NCI-H748 (cell line): ENCODE data around the gene TBRG1.

Experiments
- DNase-seq: peaks from one replicate; lab custom pipeline; 2025; ENCODE audit not compliant: unreplicated experiment; lab: John Stamatoyannopoulos, UW

TBRG1 gene

DNA sequence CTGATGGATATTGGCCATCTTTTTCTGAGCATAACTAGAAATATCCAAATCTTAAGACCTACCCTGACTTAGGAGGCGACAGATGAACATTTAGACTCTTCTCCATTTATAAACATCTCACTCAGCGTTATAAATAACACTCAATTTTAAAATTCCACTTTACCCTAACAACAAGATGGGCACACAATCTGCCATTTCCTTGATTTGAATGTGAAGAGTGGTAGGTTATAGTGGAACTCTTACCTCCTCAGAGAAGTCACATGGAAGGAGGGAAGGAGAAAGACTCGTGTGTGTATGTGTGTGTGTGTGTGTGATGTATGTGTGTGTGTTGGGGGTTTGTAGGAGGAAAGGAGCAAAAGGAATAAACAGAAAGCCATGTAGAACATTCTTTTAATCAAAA lies 35.8 kb downstream of the TBRG1 start:
- DNase-seq, result no peak

DNA sequence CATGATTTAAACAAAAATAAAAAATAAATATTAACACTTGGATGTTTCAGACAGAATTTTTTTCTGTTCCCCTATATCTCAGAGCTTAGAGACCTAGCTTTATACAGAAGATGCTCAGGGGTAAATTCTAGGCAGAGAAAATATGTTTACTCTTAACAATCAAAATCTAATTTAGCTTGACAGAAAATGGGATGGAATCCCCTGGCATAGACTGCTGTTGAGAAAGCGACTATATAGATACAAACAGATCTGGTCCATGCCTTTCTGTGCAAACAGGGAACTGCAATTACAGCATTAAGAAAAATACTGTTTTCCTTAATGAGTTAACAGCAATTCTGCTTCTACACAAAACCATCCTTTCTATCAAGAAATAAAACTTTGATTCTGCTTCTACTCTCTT lies 36.3 kb downstream of the TBRG1 start:
- DNase-seq, result no peak

DNA sequence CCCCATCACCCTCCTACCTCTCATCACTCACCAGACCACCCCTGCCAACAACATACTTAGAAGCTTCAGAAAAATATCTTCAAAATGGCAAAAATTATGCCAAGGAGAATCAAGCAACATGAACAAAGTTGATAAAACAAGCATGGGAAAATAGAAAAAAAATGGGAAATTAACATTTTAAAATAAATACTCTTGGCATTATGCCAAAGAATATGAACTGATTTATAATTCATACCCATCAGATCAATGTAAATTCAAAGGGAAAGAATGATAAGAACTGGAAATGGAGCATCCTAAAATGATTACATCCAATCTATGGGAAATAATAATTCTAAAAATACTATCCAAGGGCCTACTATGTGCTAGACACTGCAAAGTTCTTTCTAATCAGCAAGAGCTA lies 38.9 kb downstream of the TBRG1 start:
- no peak for DNase-seq

DNA sequence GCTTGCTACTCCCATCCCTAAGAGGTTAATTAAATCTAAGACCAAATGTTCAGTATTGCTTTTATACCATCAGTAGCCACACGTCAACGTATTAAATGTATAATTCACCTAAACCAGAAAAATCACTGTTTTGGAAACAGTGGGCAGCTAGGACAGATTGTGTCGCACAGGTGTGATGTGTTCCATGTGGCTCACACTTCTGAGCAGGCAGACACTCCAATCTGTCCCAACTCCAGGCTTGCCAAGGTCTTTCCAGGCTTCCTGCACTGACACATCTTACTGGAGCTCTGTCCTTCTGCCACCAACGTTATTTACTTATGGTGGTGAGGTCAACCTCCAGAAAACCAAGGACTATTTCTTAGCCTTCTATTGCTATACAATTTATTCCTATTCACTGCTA lies 39.4 kb downstream of the TBRG1 start:
- no peak for DNase-seq

DNA sequence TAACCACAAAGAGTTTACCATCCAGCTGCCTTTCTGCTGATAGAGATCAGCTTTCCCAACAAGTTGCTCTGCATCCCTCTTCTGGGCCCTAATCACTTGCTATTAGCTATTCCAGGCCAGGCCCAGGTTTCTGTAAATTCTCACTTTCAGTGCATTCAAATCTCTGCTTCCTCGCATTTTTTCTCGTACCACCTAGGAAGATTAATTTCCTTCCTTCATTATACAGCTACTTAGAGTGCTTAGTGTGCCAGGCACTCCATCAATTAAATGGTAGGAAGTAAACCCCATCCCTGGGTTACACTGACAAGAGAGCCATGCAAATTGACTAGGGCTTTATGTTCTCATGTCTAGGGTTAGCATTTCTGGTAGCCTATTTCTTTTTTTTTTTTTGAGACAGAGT lies 41.2 kb downstream of the TBRG1 start:
- DNase-seq, result no peak

DNA sequence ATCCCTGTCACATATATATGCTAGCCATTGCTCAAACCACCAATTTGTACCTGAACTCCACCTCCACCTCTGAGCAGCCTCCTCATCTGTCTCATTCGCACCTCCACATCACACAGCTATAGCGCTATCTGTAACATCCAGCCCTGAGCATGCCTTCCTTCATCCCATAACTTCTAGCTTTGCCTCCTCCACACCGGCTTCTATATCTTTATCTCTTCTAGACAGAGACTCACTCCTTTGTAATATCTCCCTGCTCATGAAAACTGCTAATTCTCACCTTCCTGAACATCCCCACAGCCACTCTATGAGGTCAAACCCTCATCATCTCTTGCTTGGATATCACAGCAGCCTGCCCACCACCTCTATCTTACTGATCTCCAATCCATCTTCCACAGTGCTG lies 44.9 kb downstream of the TBRG1 start:
- no peak for DNase-seq

DNA sequence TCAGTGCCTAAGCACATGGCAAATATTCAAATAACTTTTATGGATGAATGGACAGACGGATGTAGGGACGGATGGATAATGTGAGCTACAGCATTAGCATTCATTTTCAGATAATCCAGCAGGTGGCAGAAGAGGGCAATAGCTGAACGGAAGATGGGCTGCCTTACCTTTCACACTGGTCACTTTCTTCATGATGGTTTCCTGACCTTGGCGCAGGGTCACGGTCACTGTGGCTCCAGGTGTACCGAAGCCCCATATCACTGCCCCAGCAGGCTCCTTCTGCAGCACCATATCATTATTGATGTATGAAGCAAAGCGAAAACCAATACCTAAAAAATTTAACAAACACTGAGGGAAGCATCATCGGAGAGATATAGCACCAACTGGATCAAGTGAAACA lies 46.5 kb downstream of the TBRG1 start:
- peak; percentile 40 for DNase-seq

DNA sequence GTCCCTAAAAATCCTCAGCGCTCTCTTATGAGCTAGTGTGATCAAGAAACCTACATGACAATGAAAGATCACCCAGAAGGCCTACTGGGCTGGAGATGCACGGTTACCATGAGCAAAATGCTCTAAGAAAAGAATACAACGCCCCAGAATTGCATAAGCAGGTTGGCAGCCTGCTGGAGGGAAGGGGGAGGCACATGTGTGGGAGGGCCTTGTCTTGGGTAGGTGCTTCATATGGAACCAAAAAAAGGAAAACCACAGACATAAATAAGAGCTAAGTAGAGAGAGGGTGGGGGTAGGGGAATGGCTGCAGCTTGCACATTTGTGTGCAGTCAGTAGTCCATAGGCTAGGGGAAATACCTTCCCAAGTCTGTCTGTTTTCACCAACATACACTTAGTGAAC lies 48.1 kb downstream of the TBRG1 start:
- DNase-seq, result no peak

DNA sequence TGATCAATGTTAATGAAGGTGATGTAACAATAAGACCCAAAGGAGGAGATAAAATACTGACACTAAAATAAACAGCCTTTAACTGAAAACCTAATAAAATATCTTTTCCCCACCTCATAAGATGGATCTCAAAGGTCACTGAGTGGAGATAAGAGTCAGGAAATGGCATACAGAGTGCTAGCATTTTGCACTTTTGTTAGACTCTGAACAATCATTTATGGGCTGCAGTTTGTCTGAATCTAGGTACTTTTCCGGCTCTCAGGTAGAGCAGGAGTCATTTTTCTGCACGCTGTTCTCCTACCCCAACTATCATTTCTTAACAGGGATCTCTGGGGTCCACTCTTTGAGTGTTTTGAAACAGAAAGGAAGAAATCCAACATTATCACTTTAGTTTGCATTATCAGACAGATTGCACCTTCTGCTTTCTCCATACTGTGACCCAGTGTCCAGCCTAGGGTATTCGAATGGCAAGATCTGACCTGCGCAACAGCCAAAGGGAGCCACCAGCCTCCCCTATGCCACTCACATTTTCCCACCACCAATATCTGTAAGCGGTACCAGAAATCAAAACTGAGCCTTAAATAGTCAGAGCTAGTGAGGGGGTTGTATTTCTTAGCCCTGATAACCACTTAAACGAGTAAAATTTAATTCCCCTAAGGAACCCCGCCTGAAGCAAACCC lies 50.0 kb downstream of the TBRG1 start:
- no peak for DNase-seq

DNA sequence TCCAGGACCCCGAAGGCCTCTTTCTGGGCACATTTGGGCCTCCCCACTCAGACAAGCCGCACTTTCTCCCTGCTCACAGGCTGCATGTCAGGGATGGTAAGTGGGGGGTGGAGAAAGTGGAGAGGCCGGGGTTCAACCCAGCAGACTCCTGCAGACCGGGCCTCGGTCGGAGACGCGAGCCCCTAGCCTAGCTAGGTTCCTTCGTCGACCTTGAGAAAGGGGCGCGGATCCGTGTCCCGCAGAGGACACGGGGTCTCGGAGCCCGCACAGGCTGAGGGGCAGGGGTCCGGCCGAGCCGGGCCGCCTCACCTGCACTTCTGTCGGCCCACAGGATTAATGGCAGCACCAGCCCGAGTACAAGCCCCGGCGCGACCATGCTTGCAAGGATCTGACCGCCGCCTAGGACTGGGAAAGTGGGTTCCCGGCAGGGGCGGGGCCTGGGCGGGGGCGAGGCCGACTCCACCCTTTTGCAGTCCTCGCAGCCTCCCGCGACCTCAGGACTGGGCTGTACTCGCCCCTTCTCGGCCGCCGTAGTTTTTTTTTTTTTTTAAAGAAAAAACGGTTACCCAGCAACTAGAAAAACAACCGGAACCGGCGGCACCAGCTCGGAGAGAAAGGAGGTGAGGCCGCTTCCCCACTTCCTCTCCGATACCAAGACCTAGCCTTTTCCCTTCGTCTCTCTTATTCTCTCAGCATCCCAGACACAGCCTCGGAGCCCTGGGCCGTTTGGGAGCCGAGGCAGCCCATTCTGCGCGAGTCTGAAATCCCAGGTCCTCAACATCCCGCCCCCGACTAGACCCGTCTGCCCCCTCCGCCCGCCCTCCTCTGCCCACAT lies 50.9 kb downstream of the TBRG1 start, which contains the start of the genes SIAE and SPA17:
Gene SIAE (minus strand): TSS at position 407 of the 835 bp plus-strand sequence. CDS start 31 bp downstream, at position 376.
Gene SPA17 (plus strand): TSS at position 572 of the 835 bp plus-strand sequence. CDS start 1,361 bp downstream, outside the sequence.
- peak; percentile 88 for DNase-seq

DNA sequence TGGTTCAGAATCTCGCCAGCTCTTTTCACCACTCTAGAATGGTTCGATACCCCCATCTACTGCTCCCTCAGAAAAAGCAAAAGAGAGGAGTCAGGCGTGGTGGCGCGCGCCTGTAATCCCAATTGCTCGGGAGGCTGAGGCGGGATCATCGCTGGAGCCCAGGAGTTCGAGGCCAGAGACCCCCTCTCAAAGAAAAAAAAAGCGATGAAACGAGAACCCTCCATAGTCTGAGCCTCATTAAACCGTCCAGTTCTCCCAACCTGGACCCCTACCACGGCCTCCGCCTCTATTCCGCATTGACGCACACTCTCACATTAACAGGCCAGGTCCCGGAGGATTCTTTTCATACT lies 51.5 kb downstream of the TBRG1 start:
- DNase-seq, result no peak

DNA sequence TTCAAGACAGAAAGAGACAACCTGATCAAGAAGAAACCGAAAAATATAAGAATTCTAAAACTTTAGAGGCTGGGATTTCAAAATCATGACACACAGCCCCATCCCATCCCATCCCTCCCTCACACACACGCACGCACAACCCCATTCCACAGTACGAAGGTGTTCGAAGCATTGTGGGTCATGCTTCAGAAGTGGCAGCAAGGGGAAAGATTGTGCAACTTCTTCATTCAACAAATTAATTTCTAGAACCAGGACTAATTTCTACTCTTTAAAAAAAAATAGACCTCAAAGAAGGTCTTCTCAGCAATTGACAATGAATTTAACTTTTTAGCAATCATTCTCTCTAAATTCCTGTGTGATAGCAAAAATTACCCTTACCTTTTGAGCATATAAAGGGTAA lies 51.9 kb downstream of the TBRG1 start:
- DNase-seq, result no peak

DNA sequence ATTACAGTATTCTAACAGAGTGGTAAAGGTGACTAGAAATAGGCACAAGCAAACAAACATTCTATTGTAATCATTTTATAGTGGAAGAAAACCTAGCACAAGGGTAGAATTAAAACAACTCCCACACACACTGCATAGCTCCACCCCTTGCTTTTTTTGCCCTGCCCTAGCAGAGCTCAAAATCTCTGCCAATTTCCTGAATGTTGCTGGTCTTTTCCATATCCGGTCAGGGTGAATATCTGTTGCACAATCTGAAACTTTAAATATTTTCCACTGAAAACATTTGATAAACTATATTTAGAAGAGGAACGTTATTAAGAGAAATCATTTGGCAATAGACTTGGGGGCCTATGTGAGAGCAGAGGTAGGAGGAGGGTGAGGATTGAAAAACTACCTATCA lies 53.7 kb downstream of the TBRG1 start:
- no peak for DNase-seq

DNA sequence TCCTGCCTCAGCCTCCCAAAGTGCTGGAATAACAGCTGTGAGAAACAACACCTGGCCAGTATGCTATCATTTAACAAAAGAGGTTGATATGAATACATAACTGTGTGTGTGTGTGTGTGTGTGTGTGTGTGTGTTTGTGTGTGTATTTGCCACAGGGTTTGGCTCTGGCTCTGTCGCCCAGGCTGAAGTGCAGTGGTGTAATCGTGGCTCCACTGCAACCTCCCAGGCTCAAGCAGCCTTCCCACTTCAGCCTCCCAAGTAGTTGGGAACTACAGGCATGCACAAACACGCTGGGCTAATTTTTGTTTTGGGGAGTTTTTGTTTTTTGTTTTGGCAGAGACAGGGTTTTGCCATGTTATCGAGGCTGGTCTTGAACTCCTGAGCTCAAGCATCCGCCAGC lies 55.8 kb downstream of the TBRG1 start:
- no peak for DNase-seq

DNA sequence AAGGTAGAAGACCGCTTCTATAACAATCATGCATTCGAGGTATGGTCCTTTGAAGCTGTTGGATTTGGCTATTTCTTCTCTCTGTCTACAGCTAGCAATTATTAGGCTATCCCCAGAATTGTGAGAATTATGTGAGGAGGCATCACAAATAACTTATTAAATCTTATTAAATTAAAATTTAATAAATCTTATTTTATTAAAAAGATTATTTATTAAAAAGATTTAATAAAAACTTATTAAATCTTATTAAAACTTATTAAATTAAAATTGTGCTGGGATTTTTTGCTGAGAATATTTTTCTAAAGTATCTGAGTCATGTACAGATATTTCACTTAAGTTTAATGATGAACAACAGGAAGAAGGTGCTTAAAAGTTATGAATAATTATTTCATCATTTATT lies 58.8 kb downstream of the TBRG1 start:
- DNase-seq, result no peak

DNA sequence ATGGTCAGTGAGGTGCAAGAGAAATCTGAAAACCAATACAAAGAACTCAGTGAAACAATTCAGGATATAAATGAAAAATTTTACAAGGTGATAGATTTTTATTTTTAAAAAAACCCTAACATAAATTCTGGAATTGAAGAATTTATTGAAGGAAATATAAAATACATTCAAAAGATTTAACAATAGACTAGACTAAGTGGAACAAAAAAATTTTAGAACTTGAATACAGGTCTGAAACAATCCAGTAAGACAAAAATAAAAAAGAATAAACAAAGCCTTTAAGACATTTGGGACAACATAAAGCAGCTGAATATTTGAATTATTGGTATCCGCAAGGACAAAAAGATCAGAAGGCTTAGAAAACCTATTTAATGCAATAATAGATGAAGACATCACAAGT lies 59.8 kb downstream of the TBRG1 start:
- no peak for DNase-seq
